SK-N-DZ (cell line): Measurements from ENCODE around the gene CPSF6.

Source experiments
- DNase-seq: peaks from one replicate; pipeline ENCODE4 v3.0.0-alpha.2; 2015; ENCODE audit warnings: low spot score

The CPSF6 gene

GRCh38 chr12:69321351-69321750 lies 82.0 kb downstream of the CPSF6 start:
- DNase-seq: no peak
